ENCODE data around the gene ACADSB.

The ACADSB gene

DNA sequence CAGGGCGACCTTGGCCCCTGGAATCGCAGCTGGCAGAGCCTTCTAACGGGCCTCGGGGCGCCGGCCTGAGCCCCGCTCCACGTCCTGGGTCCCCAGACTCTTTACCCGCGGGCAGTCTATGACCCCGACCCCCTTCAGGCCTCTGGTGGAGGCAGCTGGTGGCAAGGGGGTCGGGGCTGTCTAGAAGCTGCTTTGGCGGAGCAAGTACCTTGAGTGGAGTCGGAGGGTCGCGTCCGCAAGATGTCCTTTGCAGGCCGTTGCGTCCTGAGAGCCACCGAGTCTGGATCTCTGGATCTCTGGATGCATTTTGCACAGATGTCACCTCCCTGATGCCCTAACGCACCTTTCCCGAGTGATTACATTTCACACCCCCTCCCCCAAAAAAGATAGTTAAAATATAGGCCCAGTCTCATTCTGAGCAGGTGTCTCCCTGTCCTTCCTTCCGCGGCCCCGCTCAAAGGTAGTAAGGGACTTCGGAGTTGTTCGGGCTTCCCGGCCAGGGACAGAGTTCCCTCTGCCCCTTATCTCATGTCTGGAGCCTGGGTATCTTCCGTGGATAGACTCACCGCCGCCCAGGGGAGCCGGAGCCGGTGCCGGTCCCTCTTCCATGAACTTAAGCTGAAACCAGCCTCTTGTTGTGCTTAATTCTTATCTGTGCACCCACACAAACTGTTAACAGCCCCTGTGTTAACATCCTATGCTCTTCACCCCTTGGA is 457 bp downstream of the ACADSB start:
- POLR2A ChIA-PET (ENCODE audit: low non-redundant PET): no interaction called here
- CTCF ChIA-PET: interaction anchor here (0.7 to 1.2 kb wide), 3 partner anchors 28 to 120 kb away, joined by 3 to 7 read pairs (median 5); no protein-coding TSS in a partner anchor

GRCh38 chr10:123011987-123012386 is 3.2 kb downstream of the ACADSB start:
- CTCF ChIA-PET: no interaction called here
- POLR2A ChIA-PET (ENCODE audit: low non-redundant PET): no interaction called here
- DNase-seq (ENCODE audit: low spot score): no peak
- TF ChIP-seq, protein P1, sequence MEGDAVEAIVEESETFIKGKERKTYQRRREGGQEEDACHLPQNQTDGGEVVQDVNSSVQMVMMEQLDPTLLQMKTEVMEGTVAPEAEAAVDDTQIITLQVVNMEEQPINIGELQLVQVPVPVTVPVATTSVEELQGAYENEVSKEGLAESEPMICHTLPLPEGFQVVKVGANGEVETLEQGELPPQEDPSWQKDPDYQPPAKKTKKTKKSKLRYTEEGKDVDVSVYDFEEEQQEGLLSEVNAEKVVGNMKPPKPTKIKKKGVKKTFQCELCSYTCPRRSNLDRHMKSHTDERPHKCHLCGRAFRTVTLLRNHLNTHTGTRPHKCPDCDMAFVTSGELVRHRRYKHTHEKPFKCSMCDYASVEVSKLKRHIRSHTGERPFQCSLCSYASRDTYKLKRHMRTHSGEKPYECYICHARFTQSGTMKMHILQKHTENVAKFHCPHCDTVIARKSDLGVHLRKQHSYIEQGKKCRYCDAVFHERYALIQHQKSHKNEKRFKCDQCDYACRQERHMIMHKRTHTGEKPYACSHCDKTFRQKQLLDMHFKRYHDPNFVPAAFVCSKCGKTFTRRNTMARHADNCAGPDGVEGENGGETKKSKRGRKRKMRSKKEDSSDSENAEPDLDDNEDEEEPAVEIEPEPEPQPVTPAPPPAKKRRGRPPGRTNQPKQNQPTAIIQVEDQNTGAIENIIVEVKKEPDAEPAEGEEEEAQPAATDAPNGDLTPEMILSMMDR (conservative IDR thresholded peaks at IDR 0.05; ENCODE audit: low read depth): no peak
- no peak overlapping the region for H3K27ac ChIP-seq

More for the DNA sequence above, 457 bp downstream of the ACADSB start:
- peak; percentile 30 for DNase-seq (ENCODE audit: low spot score)
- H3K27ac ChIP-seq: peak overlapping the region; percentile 75
- TF ChIP-seq, protein P1 (conservative IDR thresholded peaks at IDR 0.05; ENCODE audit: low read depth): no peak

DNA sequence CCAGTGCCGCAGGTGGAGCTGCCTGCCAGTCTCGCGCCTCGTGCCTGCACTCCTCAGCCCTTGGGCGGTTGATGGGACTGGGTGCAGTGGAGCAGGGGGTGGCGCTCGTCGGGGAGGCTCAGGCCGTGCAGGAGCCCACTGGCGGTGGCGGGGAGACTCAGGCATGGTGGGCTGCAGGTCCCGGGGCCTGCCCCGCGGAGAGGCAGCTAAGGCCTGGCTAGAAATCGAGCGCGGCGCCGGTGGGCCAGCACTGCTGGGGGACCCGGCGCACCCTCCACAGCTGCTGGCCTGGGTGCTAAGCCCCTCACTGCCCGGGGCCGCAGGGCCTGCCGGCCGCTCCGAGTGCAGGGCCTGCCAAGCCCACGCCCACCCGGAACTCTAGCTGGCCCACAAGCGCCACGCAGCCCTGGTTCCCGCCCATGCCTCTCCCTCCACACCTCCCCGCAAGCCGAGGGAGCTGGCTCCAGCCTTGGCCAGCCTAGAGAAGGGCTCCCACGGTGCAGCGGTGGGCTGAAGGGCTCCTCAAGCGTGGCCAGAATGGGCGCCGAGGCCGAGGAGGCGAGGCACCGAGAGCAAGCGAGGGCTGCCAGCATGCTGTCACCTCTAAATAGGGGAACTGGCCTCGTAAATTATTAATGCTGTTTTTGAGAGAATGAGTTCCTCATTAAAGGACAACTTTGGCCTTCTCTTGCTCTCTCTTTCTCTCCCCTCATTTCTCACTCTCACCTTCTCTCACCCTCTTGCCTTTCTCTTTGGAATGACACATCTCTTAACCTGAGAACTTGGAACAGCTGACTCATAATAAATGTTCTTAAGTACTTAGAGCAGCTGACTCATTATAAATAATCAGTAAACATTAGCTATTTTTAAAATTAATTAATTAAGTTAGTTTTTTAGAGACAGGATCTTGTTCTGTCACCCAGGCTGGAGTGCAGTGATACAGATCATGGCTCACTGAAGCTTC is 4.9 kb downstream of the ACADSB start:
- CTCF ChIA-PET: interaction anchor here (0.7 to 1.2 kb wide), 3 partner anchors 22 to 111 kb away, joined by 3 to 6 read pairs (median 4); no protein-coding TSS in a partner anchor
- no peak overlapping the region for H3K27ac ChIP-seq
- TF ChIP-seq, protein P1 (conservative IDR thresholded peaks at IDR 0.05; ENCODE audit: low read depth): no peak
- POLR2A ChIA-PET (ENCODE audit: low non-redundant PET): no interaction called here
- DNase-seq (ENCODE audit: low spot score): peak; percentile 22

DNA sequence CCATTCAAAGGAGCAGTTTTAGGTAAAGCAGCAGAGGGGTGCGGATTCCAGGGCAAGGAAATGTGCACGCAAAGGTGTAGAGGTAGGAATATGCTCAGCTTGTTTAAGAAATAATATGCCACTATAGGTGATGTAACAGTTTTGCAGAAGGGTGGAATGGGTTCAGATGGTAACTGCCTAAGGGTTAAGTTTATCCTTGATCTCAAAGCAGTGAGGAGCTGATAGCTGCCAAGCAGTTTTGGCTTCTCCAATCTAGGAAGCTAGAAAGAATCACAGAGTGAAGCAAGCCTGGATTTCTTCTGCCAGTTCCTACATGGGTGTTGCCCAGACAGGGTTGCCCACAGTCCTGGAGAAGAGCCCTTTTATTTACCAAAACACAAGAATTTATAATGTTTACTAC is 6.0 kb downstream of the ACADSB start:
- CTCF ChIA-PET: interaction anchor here (0.7 to 1.0 kb wide), 3 partner anchors 9 to 110 kb away, joined by 3 to 6 read pairs (median 4); no protein-coding TSS in a partner anchor
- H3K27ac ChIP-seq: no peak overlapping the region
- no peak for DNase-seq (ENCODE audit: low spot score)
- TF ChIP-seq, protein P1 (conservative IDR thresholded peaks at IDR 0.05; ENCODE audit: low read depth): no peak
- POLR2A ChIA-PET (ENCODE audit: low non-redundant PET): no interaction called here

DNA sequence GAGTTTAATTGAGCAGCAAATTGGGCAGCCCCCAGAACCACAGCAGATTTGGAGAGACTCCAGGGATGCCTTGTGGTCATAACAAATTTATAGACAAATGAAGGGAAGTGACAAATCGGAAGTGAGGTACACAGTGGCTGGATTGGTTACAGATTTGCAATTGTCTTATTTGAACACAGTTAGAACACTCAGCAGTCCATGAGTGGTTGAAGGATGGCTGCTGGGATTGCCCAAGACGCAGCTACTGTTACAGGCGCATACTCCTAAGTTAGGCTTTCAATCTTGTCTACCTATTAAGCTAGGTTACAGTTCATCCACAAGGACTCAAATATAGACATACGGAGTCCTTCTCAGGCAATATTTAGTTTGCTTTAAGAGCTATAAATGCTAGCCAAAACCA is 7.4 kb downstream of the ACADSB start:
- no peak overlapping the region for H3K27ac ChIP-seq
- TF ChIP-seq, protein P1 (conservative IDR thresholded peaks at IDR 0.05; ENCODE audit: low read depth): no peak
- POLR2A ChIA-PET (ENCODE audit: low non-redundant PET): no interaction called here
- CTCF ChIA-PET: no interaction called here
- no peak for DNase-seq (ENCODE audit: low spot score)

GRCh38 chr10:123017421-123018165 is 8.8 kb downstream of the ACADSB start:
- H3K27ac ChIP-seq: no peak overlapping the region
- ChIA-PET POLR2A (ENCODE audit: low non-redundant PET) (no interaction called here), CTCF (interaction anchor here (0.6 kb wide), 1 partner anchor 565 kb away, joined by 3 read pairs; no protein-coding TSS in a partner anchor)
- TF ChIP-seq, protein P1 (conservative IDR thresholded peaks at IDR 0.05; ENCODE audit: low read depth): no peak
- no peak for DNase-seq (ENCODE audit: low spot score)
